Neuronal stem cell (in vitro differentiated cells): ENCODE measurements around the gene DLG2.

ENCODE experiments used
- DNase-seq: peaks from one replicate; pipeline ENCODE4 v3.0.0-alpha.2; 2013; ENCODE audit warnings: low spot score
- H2AFZ ChIP-seq: one replicate; pipeline ENCODE4 v1.6.1; 2013; ENCODE audit warnings: mild to moderate bottlenecking, low read length, inconsistent platforms
- H2AK5ac ChIP-seq: 2 replicates; pipeline ENCODE4 v1.6.1; 2013; ENCODE audit warnings: low read depth, mild to moderate bottlenecking, inconsistent platforms, low read length, moderate library complexity, mixed read lengths
- H2BK120ac ChIP-seq: 2 replicates; pipeline ENCODE4 v1.6.1; 2013; ENCODE audit warnings: low read depth, mild to moderate bottlenecking, inconsistent platforms, low read length, moderate library complexity, mixed read lengths
- H2BK12ac ChIP-seq: one replicate; pipeline ENCODE4 v1.6.1; 2013; ENCODE audit warnings: low read length, inconsistent platforms
- H2BK15ac ChIP-seq: 2 replicates; pipeline ENCODE4 v1.6.1; 2013; ENCODE audit warnings: mild to moderate bottlenecking, low read length, inconsistent platforms, mixed read lengths
- H2BK5ac ChIP-seq: one replicate; pipeline ENCODE4 v1.6.1; 2013; ENCODE audit warnings: inconsistent platforms, mild to moderate bottlenecking, low read length, moderate library complexity
- H3K14ac ChIP-seq: one replicate; pipeline ENCODE4 v1.6.1; 2013; ENCODE audit warnings: low read length, inconsistent platforms
- H3K18ac ChIP-seq: 2 replicates; pipeline ENCODE4 v1.6.1; 2013; ENCODE audit warnings: low read length, inconsistent platforms
- H3K23ac ChIP-seq: 2 replicates; pipeline ENCODE4 v1.6.1; 2013; ENCODE audit warnings: low read depth, mild to moderate bottlenecking, mixed read lengths, low read length, inconsistent platforms; ENCODE audit not compliant: poor library complexity
- H3K27ac ChIP-seq: replicated peaks from 3 replicates; pipeline ENCODE4 v1.5.1; 2013; ENCODE audit warnings: low read length, inconsistent platforms
- H3K27me3 ChIP-seq, 3 experiments: 2 replicates each; pipeline ENCODE4 v1.6.1; 2013; ENCODE audit warnings: low read length in 3 of 3, mild to moderate bottlenecking in 2 of 3, inconsistent platforms in 1 of 3, low read depth in 1 of 3, mixed read lengths in 1 of 3, moderate library complexity in 1 of 3; ENCODE audit not compliant: control insufficient read depth in 3 of 3, insufficient read depth in 3 of 3
- H3K36me3 ChIP-seq, 2 donors: replicated peaks in 1 of 2; 2 replicates each; pipeline ENCODE4 v1.6.1; 2013; ENCODE audit warnings: low read length in 2 of 2; ENCODE audit not compliant: control insufficient read depth in 2 of 2, insufficient read depth in 2 of 2
- H3K4ac ChIP-seq: 2 replicates; pipeline ENCODE4 v1.6.1; 2013; ENCODE audit warnings: inconsistent platforms, mild to moderate bottlenecking, low read length, moderate library complexity
- H3K4me1 ChIP-seq, 2 donors: 1 replicate in 1 of 2; 2 replicates in 1 of 2; pipeline ENCODE4 v1.6.1; 2013; ENCODE audit warnings: low read length in 2 of 2, low read depth in 1 of 2; ENCODE audit not compliant: control insufficient read depth in 2 of 2, insufficient read depth in 1 of 2
- H3K4me2 ChIP-seq: one replicate; pipeline ENCODE4 v1.6.1; 2013; ENCODE audit warnings: mild to moderate bottlenecking, low read length, inconsistent platforms; ENCODE audit not compliant: insufficient read depth, poor library complexity, severe bottlenecking
- H3K4me3 ChIP-seq, 2 donors: 2 replicates each; pipeline ENCODE4 v1.5.1; 2013; ENCODE audit warnings: low read length in 2 of 2, mild to moderate bottlenecking in 2 of 2, inconsistent platforms in 1 of 2, moderate library complexity in 1 of 2
- H3K79me1 ChIP-seq: one replicate; pipeline ENCODE4 v1.6.1; 2013; ENCODE audit warnings: low read depth, mild to moderate bottlenecking, inconsistent platforms, low read length, moderate library complexity
- H3K9ac ChIP-seq: one replicate; pipeline ENCODE4 v1.6.1; 2013; ENCODE audit warnings: mild to moderate bottlenecking, low read depth, low read length, inconsistent platforms; ENCODE audit not compliant: poor library complexity
- H3K9me3 ChIP-seq, 2 donors: replicated peaks in 1 of 2; 2 replicates each; pipeline versions ENCODE3 to v1.6.1; 2013; ENCODE audit warnings: low read length in 2 of 2, mild to moderate bottlenecking in 2 of 2, inconsistent platforms in 1 of 2, low read depth in 1 of 2, mixed read lengths in 1 of 2, moderate library complexity in 1 of 2; ENCODE audit not compliant: control insufficient read depth in 2 of 2, insufficient read depth in 1 of 2
- H4K8ac ChIP-seq: one replicate; pipeline ENCODE4 v1.6.1; 2013; ENCODE audit warnings: low read depth, mild to moderate bottlenecking, inconsistent platforms, low read length, moderate library complexity
- H4K91ac ChIP-seq: one replicate; pipeline ENCODE4 v1.6.1; 2013; ENCODE audit warnings: low read length, low read depth, mild to moderate bottlenecking, inconsistent platforms; ENCODE audit not compliant: poor library complexity
- WGBS, 2 donors: extraction: QIAGEN DNeasy Blood & Tissue Kit; methylation state at CpG; one replicate each; pipeline ENCODE4 v1.1.7; 2013; ENCODE audit warnings: missing lambda C conversion rate in 2 of 2, mixed read lengths in 1 of 2; ENCODE audit not compliant: insufficient read length in 2 of 2, insufficient replicate concordance in 1 of 2; ENCODE audit errors: extremely low coverage in 2 of 2; 5-methylcytosine and 5-hydroxymethylcytosine counted together

Gene DLG2

GRCh38 chr11:85540635-85541205, 86.4 kb downstream of the DLG2 start:
- no peak overlapping the region for H3K9ac ChIP-seq
- H2AK5ac ChIP-seq = no peak overlapping the region
- no peaks in the 10 kb centered on the region for H3K79me1 ChIP-seq
- H3K14ac ChIP-seq = no peak overlapping the region
- H3K27me3 ChIP-seq = no peaks in the 10 kb centered on the region
- no peak overlapping the region for H3K27ac ChIP-seq
- DNase-seq = no peak
- H2BK120ac ChIP-seq = no peak overlapping the region
- no peak overlapping the region for H3K4ac ChIP-seq
- no peak overlapping the region for H4K8ac ChIP-seq
- no peaks in the 10 kb centered on the region for H3K9me3 ChIP-seq
- no peak overlapping the region for H2BK12ac ChIP-seq
- H3K4me1 ChIP-seq = peaks cover 8 to 20% of the 10 kb centered on the region in 2 donors
- H3K36me3 ChIP-seq = no peaks in the 10 kb centered on the region
- peak overlapping the region; percentile 55 for H2AFZ ChIP-seq
- H2BK15ac ChIP-seq = no peak overlapping the region
- H3K4me3 ChIP-seq = no peak overlapping the region
- H4K91ac ChIP-seq = no peak overlapping the region
- no peak overlapping the region for H3K23ac ChIP-seq
- H2BK5ac ChIP-seq = no peak overlapping the region
- no peak overlapping the region for H3K4me2 ChIP-seq
- WGBS, 2 donors = no CpG with 5 or more reads among the region's 6 CpGs
- H3K18ac ChIP-seq = no peak overlapping the region

DNA sequence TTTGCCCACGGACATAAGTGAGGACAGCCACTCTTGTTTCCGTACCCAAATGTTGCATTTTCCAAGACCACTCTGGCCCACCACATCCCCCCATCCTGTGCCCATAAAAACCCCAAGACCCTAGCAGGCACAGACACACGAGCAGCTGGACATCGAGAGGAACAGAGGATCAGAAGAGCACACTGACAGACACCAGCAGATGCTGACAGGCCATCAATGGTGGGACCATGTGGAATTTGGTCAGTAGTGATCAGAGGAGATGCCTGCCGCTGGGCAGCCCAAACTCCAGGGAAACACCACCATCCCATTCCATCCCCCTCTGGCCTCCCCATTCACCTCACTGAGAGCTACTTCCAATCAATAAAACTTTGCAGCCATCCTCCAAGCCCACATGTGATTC, 87.0 kb downstream of the DLG2 start:
- no CpG with 5 or more reads among the region's 5 CpGs for WGBS, 2 donors
- Histone ChIP-seq H3K4me3 (peak overlapping the region in 1 of 2 donors; percentile 16), H4K8ac (peak overlapping the region; percentile 84), H2AFZ (peak overlapping the region; percentile 55), H3K27ac (no peak overlapping the region), H3K18ac (no peak overlapping the region), H3K14ac (no peak overlapping the region), H3K4me1 (peaks cover 8 to 20% of the 10 kb centered on the region in 2 donors), H3K23ac (no peak overlapping the region), H3K79me1 (no peaks in the 10 kb centered on the region), H3K9me3 (no peaks in the 10 kb centered on the region), H3K4ac (no peak overlapping the region), H2AK5ac (no peak overlapping the region), H3K4me2 (no peak overlapping the region), H2BK12ac (no peak overlapping the region), H2BK15ac (no peak overlapping the region), H3K36me3 (no peaks in the 10 kb centered on the region), H2BK120ac (no peak overlapping the region), H3K27me3 (no peaks in the 10 kb centered on the region), H2BK5ac (no peak overlapping the region), H3K9ac (no peak overlapping the region), H4K91ac (peak overlapping the region; percentile 3)
- DNase-seq = no peak

- Histone ChIP-seq H3K79me1 (no peaks in the 10 kb centered on the region), H3K4me2 (no peak overlapping the region), H2BK120ac (no peak overlapping the region), H2BK15ac (no peak overlapping the region), H4K91ac (peak overlapping the region; percentile 3), H3K4ac (no peak overlapping the region), H2AFZ (no peak overlapping the region), H3K4me3 (no peak overlapping the region), H2BK12ac (no peak overlapping the region), H3K9me3 (no peaks in the 10 kb centered on the region), H3K14ac (no peak overlapping the region), H3K4me1 (peaks cover 8 to 20% of the 10 kb centered on the region in 2 donors), H3K36me3 (no peaks in the 10 kb centered on the region), H2AK5ac (no peak overlapping the region), H4K8ac (peak overlapping the region; percentile 84), H3K23ac (no peak overlapping the region), H3K9ac (no peak overlapping the region), H3K27ac (no peak overlapping the region), H2BK5ac (no peak overlapping the region), H3K27me3 (no peaks in the 10 kb centered on the region), H3K18ac (no peak overlapping the region)
- WGBS, 2 donors = no CpG with 5 or more reads among the region's 3 CpGs
- no peak for DNase-seq
Observed at GRCh38 chr11:85539740-85540139, 87.4 kb downstream of the DLG2 start.

- Histone ChIP-seq H2AK5ac (no peak overlapping the region), H3K79me1 (no peaks in the 10 kb centered on the region), H2AFZ (no peak overlapping the region), H3K23ac (no peak overlapping the region), H2BK15ac (no peak overlapping the region), H3K4ac (no peak overlapping the region), H3K27ac (no peak overlapping the region), H3K18ac (no peak overlapping the region), H3K9ac (no peak overlapping the region), H2BK120ac (no peak overlapping the region), H3K14ac (no peak overlapping the region), H2BK5ac (no peak overlapping the region), H3K4me2 (no peak overlapping the region), H3K4me1 (peaks cover 8 to 20% of the 10 kb centered on the region in 2 donors), H3K36me3 (no peaks in the 10 kb centered on the region), H4K8ac (no peak overlapping the region), H3K9me3 (no peaks in the 10 kb centered on the region), H2BK12ac (no peak overlapping the region), H4K91ac (no peak overlapping the region), H3K4me3 (no peak overlapping the region), H3K27me3 (no peaks in the 10 kb centered on the region)
- WGBS, 2 donors = no CpG with 5 or more reads among the region's 1 CpG
- DNase-seq = no peak
Observed at GRCh38 chr11:85539029-85539689, 88.0 kb downstream of the DLG2 start.
